Activated T-cell treated with anti-CD3 and anti-CD28 coated beads, Interleukin-2, amount 50 U/mL, for 48 hours (primary cell): ENCODE results near the gene MAOA.
"Not testable (repeated sequence)": the region's sequence is repeated elsewhere in the genome, so short reads cannot be mapped to it uniquely, and the experiment has no call there.

ENCODE experiments used
- DNase-seq, 2 experiments: peaks; one replicate each; pipeline ENCODE4 v3.0.0-alpha.2; 2020

Gene MAOA

DNA sequence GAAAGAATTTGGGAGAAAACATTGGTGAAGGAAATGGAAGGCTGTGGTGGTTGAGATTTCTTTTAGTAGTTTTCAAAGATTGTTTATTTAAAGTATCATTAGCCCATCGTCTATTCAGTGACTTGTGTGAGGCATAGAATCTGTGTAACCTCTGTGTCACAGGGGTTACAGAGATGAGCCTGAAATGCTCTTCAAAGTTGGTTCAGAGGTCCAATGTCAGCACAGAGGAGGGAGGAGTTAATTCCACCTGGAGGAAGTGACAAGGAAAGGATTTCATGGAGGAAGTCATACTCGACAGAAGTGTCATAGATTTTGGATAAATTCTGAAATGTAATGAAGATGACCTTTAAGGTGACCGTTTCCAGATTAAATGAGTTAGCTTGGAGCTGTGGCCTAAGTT is 8.2 kb downstream of the MAOA start:
- no peak for DNase-seq

GRCh38 chrX:43664708-43665107 is 8.6 kb downstream of the MAOA start:
- DNase-seq, result no peak

- DNase-seq, result no peak
These were observed 10.3 kb downstream of the MAOA start for GRCh38 chrX:43666311-43666912.

DNA sequence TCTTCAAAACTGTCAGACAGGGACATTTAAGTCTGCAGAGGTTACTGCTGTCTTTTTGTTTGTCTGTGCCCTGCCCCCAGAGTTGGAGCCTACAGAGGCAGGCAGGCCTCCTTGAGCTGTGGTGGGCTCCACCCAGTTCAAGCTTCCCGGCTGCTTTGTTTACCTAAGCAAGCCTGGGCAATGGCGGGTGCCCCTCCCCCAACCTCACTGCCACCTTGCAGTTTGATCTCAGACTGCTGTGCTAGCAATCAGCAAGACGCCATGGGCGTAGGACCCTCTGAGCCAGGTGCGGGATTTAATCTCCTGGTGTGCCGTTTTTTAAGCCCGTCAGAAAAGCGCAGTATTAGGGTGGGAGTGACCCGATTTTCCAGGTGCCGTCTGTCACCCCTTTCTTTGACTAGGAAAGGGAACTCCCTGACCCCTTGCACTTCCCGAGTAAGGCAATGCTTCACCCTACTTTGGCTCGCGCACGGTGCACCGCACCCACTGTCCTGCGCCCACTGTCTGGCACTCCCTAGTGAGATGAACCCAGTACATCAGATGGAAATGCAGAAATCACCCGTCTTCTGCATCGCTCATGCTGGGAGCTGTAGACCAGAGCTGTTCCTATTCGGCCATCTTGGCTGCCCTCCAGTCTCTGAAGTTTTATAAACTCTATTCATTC is 20.0 kb downstream of the MAOA start:
- DNase-seq, result not testable (repeated sequence)

DNA sequence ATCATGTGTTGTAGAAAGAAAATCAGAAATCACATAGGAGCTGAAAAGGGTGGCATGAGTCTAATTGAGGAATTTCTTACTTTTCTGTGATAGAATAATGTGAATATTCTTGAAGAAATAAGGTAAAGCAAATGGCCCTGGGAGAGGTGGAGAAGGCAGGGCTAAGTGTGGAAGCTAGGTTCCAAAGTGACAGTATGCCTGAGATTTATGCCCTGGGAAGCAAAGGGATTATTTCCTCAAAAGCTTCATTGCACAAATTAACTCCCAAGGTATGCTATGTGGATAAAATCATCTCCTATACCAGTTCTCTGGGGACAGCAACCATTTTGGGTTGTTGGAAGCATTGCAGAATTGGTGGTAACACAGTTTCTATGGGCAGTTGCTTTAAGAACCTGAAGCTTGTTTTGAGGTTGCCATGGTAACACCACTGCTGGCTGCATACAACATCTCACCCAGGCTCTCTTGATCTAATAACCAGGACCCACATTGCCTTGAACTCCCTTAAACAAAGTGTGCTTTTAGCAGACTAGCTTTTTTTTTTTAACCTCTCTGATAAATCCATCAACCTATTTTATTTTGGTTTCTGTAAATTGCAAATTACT is 21.0 kb downstream of the MAOA start:
- no peak for DNase-seq

DNA sequence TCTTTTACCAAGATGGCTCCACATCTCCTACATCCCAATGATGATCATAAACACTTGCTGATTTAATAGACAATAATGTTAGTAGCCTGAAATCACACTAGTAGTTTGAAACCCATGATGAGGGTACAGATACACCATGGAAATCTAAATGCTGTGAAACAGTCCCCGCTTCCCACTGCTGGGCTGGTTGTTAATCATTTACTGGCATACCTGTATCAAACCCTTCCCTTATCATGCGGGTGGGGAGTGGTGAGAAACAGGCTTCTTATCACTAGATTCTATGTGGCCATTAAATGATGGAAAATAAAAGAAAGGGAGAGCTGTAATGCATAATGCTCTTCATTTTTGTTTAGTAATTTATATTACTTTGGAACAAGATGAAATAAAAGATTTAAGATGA is 21.9 kb downstream of the MAOA start:
- no peak for DNase-seq

DNA sequence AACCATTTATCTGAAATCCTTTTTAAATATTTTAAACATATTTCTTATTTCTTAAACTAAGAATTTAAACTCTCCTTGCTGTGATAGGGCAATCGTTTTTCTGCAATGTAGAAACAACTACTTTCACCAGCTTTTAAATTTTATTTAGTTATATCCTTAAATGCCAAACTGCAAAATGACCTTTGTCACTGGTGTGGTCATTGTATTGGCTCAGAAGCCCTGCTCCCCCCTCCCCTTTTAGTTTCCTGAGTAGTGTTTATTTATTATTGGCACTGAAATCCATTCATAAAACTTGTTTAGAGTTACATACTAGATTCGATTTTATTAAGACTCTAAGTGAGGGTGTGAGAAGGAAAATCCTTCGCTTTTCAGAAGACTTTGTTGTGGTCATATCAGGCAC is 23.0 kb downstream of the MAOA start:
- DNase-seq, result no peak

DNA sequence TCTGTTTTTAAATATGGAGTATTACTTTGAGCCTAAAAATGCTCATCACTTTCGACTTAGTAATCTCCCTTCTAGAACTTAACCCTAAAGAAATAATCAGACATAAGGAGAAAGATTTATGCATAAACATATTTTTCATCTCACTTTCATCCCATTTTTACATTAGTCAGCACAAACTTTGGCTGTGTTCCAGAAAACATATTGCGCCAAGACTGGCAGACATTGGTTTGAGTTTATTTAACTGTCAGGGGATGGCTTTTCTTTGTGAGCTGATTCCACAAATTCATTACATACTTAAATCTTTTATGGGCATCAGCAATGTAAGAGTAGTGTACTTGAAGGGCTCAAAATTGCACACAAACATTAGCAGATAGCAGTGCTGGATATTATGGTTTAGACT is 23.7 kb downstream of the MAOA start:
- DNase-seq, result no peak

- DNase-seq, result no peak
These were observed 26.6 kb downstream of the MAOA start for GRCh38 chrX:43682726-43683125.

DNA sequence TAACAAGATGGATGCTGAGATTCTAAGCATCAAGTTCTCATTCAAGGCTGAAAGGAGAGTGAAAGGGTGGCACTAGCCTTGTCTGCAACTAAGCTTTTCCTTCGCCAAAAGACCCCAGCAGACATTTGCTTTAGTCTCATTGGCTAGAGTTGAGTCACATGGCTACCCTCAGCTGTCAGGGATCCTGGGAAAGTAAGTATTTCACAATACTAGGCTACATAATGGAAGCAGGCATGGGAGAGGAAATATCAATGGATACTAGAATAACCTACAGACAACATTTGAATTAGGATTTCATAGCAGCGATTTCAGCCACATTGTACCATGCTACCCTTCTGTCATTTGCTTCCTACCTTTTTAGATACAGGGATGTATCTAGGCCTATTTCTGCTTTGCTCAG is 29.1 kb downstream of the MAOA start:
- DNase-seq, result no peak

DNA sequence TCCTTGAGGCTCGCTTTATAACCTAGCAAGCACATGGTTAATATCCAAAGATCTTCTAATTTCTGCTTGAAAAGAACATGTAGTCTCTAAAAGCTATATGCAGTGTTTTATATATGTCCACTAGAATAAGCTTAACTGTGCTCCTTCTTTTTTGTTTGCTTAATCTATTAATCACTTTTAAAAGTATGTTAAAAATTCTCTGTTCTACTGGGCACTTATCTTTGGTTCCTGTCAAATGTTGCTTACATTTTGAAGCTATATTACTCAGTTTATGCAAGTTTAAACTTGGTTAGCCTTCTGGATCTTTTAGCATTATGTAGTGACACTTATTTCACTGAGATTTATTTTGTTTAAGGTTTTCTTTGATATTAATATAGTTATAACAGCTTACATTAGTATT is 32.5 kb downstream of the MAOA start:
- no peak for DNase-seq

GRCh38 chrX:43693602-43694406 is 37.7 kb downstream of the MAOA start:
- no peak for DNase-seq

DNA sequence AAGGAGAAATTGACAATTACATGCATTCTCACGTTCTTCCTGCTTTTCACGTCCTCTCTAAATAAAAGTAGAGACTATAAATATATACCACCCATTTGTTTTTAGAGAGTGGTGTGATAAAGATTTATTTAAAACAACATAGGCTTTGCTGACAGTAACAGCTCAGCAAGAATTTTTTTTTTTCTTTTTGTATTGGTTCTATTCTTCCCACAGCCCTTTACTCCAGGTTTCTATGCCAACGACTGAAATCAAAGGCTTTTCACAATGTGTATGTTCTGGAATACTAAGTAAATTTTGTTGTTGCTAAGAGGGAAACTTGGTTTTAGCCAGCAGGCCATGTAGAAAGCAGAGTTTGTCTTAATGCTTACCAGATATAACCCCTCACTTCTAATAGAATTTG is 43.4 kb downstream of the MAOA start:
- no peak for DNase-seq

DNA sequence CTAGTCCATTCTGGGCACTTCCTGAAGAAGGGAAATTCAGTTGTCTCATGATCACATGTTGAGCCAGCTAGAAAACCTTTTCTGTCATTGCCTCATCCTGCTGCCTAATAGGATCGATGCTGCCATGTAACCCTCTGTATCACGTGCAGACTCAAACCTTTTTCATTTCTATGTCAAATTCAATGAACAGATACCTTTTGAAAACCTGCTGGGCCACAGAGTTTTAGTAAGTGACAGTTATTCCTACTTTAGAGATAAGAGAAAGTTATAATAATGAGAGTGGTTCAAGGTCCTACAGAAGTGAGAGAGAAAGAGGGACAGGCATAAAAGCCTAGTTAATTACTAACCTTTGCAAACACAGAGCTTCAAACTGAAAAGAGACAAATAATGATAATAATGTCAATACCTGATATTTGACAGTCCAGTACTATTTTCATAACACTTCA is 46.0 kb downstream of the MAOA start:
- no peak for DNase-seq

- no peak for DNase-seq
These were observed 46.6 kb downstream of the MAOA start for GRCh38 chrX:43702660-43703059.

GRCh38 chrX:43703211-43703791 is 47.2 kb downstream of the MAOA start:
- no peak for DNase-seq

DNA sequence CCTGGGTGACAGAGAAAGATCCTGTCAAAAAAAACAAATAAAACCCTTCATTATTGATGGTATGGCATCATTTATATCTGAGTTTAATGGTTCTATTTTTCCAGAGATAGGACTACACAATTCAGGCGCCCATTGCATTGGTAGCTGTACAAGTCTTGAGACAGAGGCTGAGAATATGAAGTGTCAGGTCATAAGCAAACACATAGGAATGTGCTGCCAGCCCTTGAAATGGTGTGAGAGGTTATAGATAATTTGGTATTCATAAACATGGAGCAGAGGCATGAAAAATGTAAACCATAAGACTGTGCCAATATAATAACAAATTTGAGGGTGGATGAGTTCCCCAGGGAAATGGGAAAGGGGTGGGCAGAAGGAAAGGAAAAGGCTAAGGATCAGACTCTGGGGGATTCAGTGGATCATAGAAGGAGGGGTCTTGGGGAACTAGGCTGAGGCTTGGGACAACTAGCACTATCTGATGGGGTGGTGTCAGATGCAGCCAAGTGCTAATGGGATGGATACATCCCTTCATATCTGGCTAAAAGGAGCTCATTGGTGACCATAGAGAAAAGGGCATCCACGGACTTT is 50.8 kb downstream of the MAOA start:
- DNase-seq, result no peak

DNA sequence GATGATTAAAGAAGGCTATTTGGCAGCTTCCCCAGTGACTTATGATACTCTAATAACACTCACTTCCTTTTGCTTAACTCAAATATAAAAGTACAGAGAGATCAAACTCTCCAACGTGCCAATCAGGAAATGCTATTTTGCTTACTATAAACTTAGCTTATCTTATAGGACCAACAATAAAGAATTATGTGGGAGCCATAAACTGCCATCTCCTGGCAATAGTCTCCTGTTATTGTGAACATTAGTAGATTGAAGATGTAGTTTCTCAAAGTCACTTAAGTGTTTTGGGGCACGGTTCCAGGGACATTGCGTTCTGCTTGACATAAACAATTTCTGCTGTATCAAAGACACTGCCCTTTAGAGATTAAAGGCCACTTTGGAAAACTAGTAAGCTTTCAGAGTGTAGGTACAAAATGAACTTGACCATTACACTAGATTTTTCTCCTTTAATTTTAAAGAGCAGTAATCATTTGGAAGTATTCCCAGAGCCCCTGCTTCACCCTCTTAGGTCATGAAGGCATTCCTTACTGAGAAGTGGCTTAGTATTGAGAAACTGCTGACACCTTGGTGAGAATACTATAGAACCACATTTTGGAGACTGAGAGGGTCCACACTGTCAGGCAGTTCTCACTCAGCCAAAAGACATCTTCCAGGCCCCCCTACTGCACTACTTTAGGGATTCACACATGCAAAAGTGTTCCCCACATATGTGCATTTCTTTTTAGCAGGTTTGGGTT is 51.9 kb downstream of the MAOA start:
- DNase-seq, result no peak

DNA sequence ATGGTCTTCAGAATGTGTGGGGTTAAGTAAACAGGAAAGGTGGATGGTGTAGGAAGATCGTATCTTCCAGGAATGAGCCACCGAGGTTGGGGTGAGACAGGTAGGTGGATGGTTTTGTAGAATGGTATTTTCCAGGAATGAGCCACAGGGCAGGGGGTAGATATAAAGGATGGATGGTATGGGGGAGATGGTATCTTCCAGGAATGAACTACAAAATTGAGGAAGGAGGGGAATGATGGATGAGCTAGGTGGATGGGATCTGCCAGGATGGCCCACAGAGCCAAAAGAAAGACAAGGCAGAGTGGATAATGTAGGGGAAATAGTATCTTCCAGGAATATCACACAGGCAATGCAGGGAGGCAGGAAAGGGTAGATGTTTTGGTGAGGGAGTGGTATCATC is 60.0 kb downstream of the MAOA start:
- DNase-seq, result no peak

DNA sequence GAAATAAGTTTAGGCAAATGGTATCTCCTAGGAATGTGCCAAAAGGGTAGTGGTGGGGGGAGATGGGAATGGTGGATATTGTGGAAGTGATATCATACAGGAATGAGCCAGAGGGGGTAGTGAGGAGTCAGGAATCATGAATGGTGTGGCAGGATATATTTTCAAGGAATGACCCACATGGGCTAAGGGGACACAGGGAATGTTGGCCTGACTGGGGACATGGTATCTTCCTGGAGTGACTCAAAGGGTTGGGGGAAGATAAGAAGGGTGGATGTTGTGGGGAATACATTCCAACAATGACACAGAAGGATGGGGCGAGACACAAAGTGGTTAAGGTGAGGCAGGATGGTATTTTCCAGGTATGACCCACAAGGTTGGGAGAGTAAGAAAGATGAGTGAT is 60.6 kb downstream of the MAOA start:
- DNase-seq, result no peak

GRCh38 chrX:43717161-43717560 is 61.1 kb downstream of the MAOA start:
- DNase-seq, result no peak

DNA sequence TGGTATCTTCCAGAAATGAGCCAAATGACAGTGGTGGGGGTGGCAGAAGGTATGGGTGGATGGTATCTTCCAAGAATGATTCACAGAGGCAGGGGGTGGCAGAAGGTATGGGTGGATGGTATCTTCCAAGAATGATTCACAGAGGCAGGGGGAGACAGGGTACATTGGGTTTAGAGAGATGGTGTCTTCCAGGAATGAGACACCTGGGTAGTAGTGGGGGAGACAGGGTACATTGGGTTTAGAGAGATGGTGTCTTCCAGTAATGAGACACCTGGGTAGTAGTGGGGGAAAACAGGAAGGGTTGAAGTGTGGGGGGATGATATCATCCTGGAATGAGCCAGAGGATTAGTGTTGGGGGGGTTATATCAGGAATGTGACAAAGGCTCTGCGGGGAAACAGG is 62.0 kb downstream of the MAOA start:
- no peak for DNase-seq
